Psoas muscle (tissue), 8 donors: ENCODE measurements around the gene RPL5. TPM values are rescaled to one million over a fixed set of nuclear protein-coding genes. Genes with fewer than 3 reads are reported as not detected.

ENCODE experiments used
- ATAC-seq, 4 donors: fragments of 200-7000 bp; cut with Tn5 transposase; one replicate each; pipeline ENCODE4 v1.9.1; 2020; ENCODE audit warnings: moderate library complexity in 3 of 4, mild to moderate bottlenecking in 2 of 4
- DNase-seq, 2 donors: peaks; one replicate each; pipeline ENCODE4 v3.0.0-alpha.2; 2020
- H3K27ac ChIP-seq: fragments of 200-600 bp; one replicate; pipeline ENCODE4 v1.8.0; 2022
- H3K27me3 ChIP-seq, 3 donors: fragments of 200-600 bp in 1 of 3; one replicate each; pipeline versions ENCODE4 v1.6.1 to v1.8.0; 2013 to 2022; ENCODE audit warnings: low read length in 2 of 3, mild to moderate bottlenecking in 2 of 3, moderate library complexity in 1 of 3; ENCODE audit not compliant: insufficient read depth in 3 of 3
- H3K36me3 ChIP-seq, 2 donors: fragments of 200-600 bp in 1 of 2; one replicate each; pipeline versions ENCODE4 v1.6.1 to v1.8.0; 2013 to 2022; ENCODE audit warnings: low read depth in 1 of 2, mild to moderate bottlenecking in 1 of 2, moderate library complexity in 1 of 2; ENCODE audit not compliant: insufficient read depth in 1 of 2
- H3K4me1 ChIP-seq: fragments of 200-600 bp; one replicate; pipeline ENCODE4 v1.8.0; 2022
- H3K4me3 ChIP-seq: fragments of 200-600 bp; one replicate; pipeline ENCODE4 v1.8.0; 2022; ENCODE audit warnings: mild to moderate bottlenecking
- H3K9me3 ChIP-seq: fragments of 200-600 bp; one replicate; pipeline ENCODE4 v1.8.0; 2022
- CTCF ChIP-seq: fragments of 200-600 bp; IDR thresholded peaks from one replicate; pipeline ENCODE4 v1.8.0; 2022; ENCODE audit warnings: antibody characterized with exemption
- WGBS, 3 donors: extraction: QIAGEN DNeasy Blood & Tissue Kit; methylation state at CpG; one replicate each; pipeline versions ENCODE4 v1.1.6 to v1.1.7; 2013; 5-methylcytosine and 5-hydroxymethylcytosine counted together
- intact Hi-C, 2 donors: fragments of 100-400 bp; cut with DNase I; formaldehyde crosslinking; loops; one replicate each; pipeline versions ENCODE4 v1.11.0 to v1.14.2; 2022
- polyA plus RNA-seq, 3 donors: library from polyadenylated mRNA; stranded (reverse); fragments of 200-250 nt; gene quantifications; one replicate each; pipeline ENCODE4 v1.2.3, GENCODE V29; 2013
- total RNA-seq, 4 donors: library from RNA; stranded (reverse); fragmentation: NEBNext Ultra II Directional in 2 of 4; extraction: Animal tissue kit (Norgen Biotek cat#: 25700) in 2 of 4; gene quantifications; one replicate each; pipeline versions ENCODE4 v1.2.1 to v1.2.4, GENCODE V29; 2021 to 2023
- donor health status: healthy with polysubstance abuse.
- donor health status: DM: no; HTN: no; CAD: no; lungs with moderate emphysema.
- donor health status: Bipolar disorder and iron deficiency.
- donor health status: healthy.
- donor health status: DM: yes; HTN: yes; CAD: no.
- donor health status: DM: no; HTN: no; CAD: no.
- donor health status: DM: no; HTN: no; CAD: no.
- donor health status: DM: yes; HTN: yes; CAD: no.

RPL5 gene
- total and polyA plus RNA-seq, 7 donors, result 353 to 1,760 (median 601) TPM

DNA sequence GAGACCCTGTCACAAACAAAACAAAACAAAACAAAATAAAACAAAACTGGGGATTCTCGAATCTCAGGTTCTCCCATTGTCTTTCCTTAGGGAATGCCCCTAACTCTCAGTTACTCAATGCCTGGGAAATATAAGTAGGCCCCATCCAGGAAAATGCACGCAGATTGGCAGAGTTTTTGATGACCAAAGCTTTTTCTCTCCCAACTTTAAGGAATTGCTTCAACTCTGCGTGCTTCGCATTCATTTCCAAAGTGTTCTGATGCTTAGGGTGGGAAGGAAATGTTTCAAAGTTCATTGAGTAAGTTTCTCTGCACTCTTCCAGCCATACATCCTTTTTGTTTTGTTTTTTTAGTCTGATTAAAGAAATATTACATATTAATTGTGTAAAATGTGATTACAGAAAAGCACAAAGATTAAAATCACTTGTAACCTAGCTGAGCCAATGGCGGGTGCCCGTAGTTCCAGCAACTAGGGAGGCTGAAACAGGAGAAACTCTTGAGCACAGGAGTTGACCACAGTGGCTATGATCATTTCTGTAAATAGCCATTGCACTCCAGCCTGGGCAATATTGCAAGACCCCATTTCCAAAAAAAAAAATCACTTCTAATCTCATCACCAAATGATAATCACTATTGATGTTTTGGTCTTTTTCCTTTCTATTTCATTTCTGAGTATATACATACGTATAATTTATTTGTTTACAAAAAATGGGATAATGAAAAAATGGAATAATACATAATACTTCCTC is 28.5 kb upstream of the RPL5 start:
- H3K27me3 ChIP-seq, result no peaks in the 10 kb centered on the region
- no peak overlapping the region for H3K27ac ChIP-seq
- no peaks in the 10 kb centered on the region for H3K36me3 ChIP-seq
- intact Hi-C loops, result no loop called here
- ATAC-seq (no peak), DNase-seq (no peak)
- no peak for TF ChIP-seq CTCF
- no peaks in the 10 kb centered on the region for H3K4me1 ChIP-seq
- H3K4me3 ChIP-seq, result no peak overlapping the region
- WGBS, 3 donors, result 87 to 93% (median 88%) methylated on average over 7 of the region's 7 CpGs
- no peaks in the 10 kb centered on the region for H3K9me3 ChIP-seq

GRCh38 chr1:92804721-92805201 is 27.1 kb upstream of the RPL5 start:
- 4 to 23% (median 10%) methylated on average over 7 of the region's 7 CpGs for WGBS, 3 donors
- Histone ChIP-seq H3K4me1 (no peaks in the 10 kb centered on the region), H3K9me3 (no peaks in the 10 kb centered on the region), H3K36me3 (no peaks in the 10 kb centered on the region), H3K27ac (no peak overlapping the region), H3K27me3 (no peaks in the 10 kb centered on the region), H3K4me3 (no peak overlapping the region)
- intact Hi-C loops, result no loop called here
- ATAC-seq, result peak; percentile 13 to 58 (median 28)
- TF ChIP-seq CTCF, result no peak
- peak in 1 of 2 donors; percentile 29 for DNase-seq

- intact Hi-C loops, result no loop called here
- 92 to 94% (median 92%) methylated on average over 1 of the region's 1 CpG for WGBS, 3 donors
- no peaks in the 10 kb centered on the region for H3K9me3 ChIP-seq
- DNase-seq (no peak), ATAC-seq (no peak)
- no peak overlapping the region for H3K4me3 ChIP-seq
- H3K36me3 ChIP-seq, result no peaks in the 10 kb centered on the region
- no peaks in the 10 kb centered on the region for H3K27me3 ChIP-seq
- no peak for TF ChIP-seq CTCF
- no peaks in the 10 kb centered on the region for H3K4me1 ChIP-seq
- H3K27ac ChIP-seq, result no peak overlapping the region
These were observed 26.6 kb upstream of the RPL5 start for GRCh38 chr1:92805216-92805615.

DNA sequence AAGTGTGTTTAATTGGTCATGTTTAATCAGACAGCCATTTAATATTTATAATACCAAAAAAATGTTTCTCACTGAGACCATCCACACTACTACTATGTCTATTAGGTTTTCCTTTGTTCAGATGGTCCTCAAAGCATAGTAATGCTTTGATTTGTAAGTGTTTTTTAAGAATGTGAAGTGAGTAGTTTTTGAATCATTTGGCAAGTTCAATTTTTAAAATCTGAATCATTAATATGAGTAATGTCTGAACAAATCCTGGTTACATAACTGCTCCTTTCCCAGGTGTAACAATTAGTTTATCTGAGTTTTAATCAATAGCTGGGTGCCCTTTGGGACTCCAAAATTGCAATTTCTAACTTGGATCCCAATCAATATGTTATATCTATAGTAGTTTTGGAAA is 23.5 kb upstream of the RPL5 start:
- DNase-seq, result no peak
- no peaks in the 10 kb centered on the region for H3K27me3 ChIP-seq
- H3K4me3 ChIP-seq, result no peak overlapping the region
- H3K27ac ChIP-seq, result no peak overlapping the region
- no peaks in the 10 kb centered on the region for H3K4me1 ChIP-seq
- H3K9me3 ChIP-seq, result no peaks in the 10 kb centered on the region
- intact Hi-C loops, result no loop called here
- no peak for ATAC-seq
- no peaks in the 10 kb centered on the region for H3K36me3 ChIP-seq
- TF ChIP-seq CTCF, result no peak

DNA sequence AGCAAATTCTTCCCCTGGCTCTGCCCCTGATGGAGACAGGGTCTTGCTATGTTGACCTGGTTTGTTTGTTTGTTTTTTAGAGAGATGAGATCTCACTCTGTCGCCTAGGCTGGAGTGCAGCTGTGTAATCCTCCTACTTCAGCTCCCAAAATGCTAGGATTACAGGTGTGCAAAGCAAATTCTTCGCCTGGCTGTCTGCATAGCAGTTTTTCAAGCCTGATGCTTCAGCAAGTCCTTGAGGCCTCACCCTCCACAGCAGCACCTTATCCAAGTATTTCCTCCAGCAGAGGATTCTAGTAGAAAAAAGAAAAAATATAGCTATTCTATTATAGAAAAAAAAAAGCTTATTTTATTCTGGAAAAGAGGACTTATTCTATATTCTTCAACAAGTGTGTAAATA is 15.1 kb upstream of the RPL5 start:
- H3K9me3 ChIP-seq, result no peaks in the 10 kb centered on the region
- H3K36me3 ChIP-seq, result no peaks in the 10 kb centered on the region
- no peak overlapping the region for H3K4me3 ChIP-seq
- ATAC-seq (no peak), DNase-seq (no peak)
- no peaks in the 10 kb centered on the region for H3K4me1 ChIP-seq
- intact Hi-C loops, result loop anchor here (5.0 kb wide), 2 partner anchors 64 to 69 kb away; no protein-coding TSS in a partner anchor
- TF ChIP-seq CTCF, result no peak
- H3K27ac ChIP-seq, result no peak overlapping the region
- WGBS, 3 donors, result 65 to 71% (median 69%) methylated on average over 2 of the region's 2 CpGs
- no peaks in the 10 kb centered on the region for H3K27me3 ChIP-seq
